Retinal pigment epithelial cell (primary cell): ENCODE results near the gene STK40.

Experiments used
- DNase-seq: peaks from one replicate; pipeline ENCODE4 v3.0.0-alpha.2; 2010; ENCODE audit warnings: low read depth
- H3K4me3 ChIP-seq: 2 replicates; pipeline ENCODE4 v1.5.1; 2011; ENCODE audit warnings: mild to moderate bottlenecking, low read length, control low read depth, moderate library complexity
- TF ChIP-seq, protein P1 (sequence below): conservative IDR thresholded peaks from 2 replicates; pipeline ENCODE4 v1.5.1; 2011; ENCODE audit warnings: low read depth, low read length, control low read depth, inconsistent platforms

STK40 gene

GRCh38 chr1:36390411-36390810, 4.7 kb upstream of the STK40 start:
- no peak for DNase-seq
- TF ChIP-seq, protein P1, sequence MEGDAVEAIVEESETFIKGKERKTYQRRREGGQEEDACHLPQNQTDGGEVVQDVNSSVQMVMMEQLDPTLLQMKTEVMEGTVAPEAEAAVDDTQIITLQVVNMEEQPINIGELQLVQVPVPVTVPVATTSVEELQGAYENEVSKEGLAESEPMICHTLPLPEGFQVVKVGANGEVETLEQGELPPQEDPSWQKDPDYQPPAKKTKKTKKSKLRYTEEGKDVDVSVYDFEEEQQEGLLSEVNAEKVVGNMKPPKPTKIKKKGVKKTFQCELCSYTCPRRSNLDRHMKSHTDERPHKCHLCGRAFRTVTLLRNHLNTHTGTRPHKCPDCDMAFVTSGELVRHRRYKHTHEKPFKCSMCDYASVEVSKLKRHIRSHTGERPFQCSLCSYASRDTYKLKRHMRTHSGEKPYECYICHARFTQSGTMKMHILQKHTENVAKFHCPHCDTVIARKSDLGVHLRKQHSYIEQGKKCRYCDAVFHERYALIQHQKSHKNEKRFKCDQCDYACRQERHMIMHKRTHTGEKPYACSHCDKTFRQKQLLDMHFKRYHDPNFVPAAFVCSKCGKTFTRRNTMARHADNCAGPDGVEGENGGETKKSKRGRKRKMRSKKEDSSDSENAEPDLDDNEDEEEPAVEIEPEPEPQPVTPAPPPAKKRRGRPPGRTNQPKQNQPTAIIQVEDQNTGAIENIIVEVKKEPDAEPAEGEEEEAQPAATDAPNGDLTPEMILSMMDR = no peak
- no peak overlapping the region for H3K4me3 ChIP-seq

DNA sequence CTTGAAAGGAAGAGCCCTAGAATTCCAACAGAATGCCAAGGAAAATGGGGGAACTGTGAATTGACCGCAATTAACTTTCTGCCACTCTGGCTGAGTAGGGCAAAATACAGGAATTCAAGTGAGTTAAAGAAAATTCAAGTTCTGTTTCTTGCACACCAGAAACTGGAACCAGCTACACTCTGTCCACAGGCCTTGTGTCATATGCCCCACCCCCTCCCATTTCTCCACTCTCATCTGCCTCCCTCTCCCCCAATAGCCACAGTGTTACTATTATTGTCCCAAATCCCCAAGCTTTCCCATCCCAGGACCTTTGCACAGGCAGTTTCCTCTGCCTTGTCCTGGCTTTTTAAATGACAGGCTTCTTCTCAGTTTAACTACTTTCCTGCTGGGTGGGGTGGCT, 4.3 kb upstream of the STK40 start:
- DNase-seq = no peak
- H3K4me3 ChIP-seq = no peak overlapping the region
- TF ChIP-seq, protein P1 = no peak

GRCh38 chr1:36389261-36389660, 3.5 kb upstream of the STK40 start:
- H3K4me3 ChIP-seq = no peak overlapping the region
- DNase-seq = no peak
- TF ChIP-seq, protein P1 = no peak

GRCh38 chr1:36387141-36387949, 1.6 kb upstream of the STK40 start:
- TF ChIP-seq, protein P1 = no peak
- H3K4me3 ChIP-seq = peak overlapping the region; percentile 27
- no peak for DNase-seq

- DNase-seq = peak; percentile 99
- H3K4me3 ChIP-seq = peak overlapping the region; percentile 59
- TF ChIP-seq, protein P1 = no peak
These were observed 779 bp upstream of the STK40 start for GRCh38 chr1:36386265-36387140.

- peak overlapping the region; percentile 79 for H3K4me3 ChIP-seq
- DNase-seq = no peak
- TF ChIP-seq, protein P1 = no peak
These were observed 948 bp downstream of the STK40 start for GRCh38 chr1:36384542-36385409.
